WTC11 (cell line): ENCODE measurements around the gene SLC44A1. TPM values are rescaled to one million over a fixed set of nuclear protein-coding genes. Genes with fewer than 3 reads are reported as not detected.

Source experiments
- ATAC-seq: fragments of 200-7000 bp; cut with Tn5 transposase; 2 replicates; pipeline ENCODE4 v1.10.0; 2021; ENCODE audit warnings: mild to moderate bottlenecking, moderate library complexity
- CTCF ChIA-PET: fragments of 300-600 bp; sonication (Branson Sonifier 250); formaldehyde crosslinking; loops from one replicate; lab custom pipeline; 2021; ENCODE audit warnings: antibody characterized with exemption; lab: Charles Lee
- POLR2A ChIA-PET: fragments of 350-600 bp; sonication (Branson Sonifier 250); formaldehyde crosslinking; loops from one replicate; lab custom pipeline; 2021; ENCODE audit warnings: antibody characterized with exemption; lab: Charles Lee
- DNase-seq: peaks from one replicate; pipeline ENCODE4 v3.0.0; 2021; ENCODE audit warnings: low spot score
- H3K27ac Mint-ChIP-seq: 2 replicates; pipeline ENCODE4 v1.8.0; 2021; ENCODE audit warnings: mixed read lengths
- H3K27me3 Mint-ChIP-seq: 2 replicates; pipeline ENCODE4 v1.8.0; 2021; ENCODE audit warnings: low read depth, mild to moderate bottlenecking, moderate library complexity, mixed read lengths
- H3K36me3 Mint-ChIP-seq: 2 replicates; pipeline ENCODE4 v1.8.0; 2021; ENCODE audit warnings: mixed read lengths
- H3K4me1 Mint-ChIP-seq: 2 replicates; pipeline ENCODE4 v1.8.0; 2022; ENCODE audit warnings: mixed read lengths
- H3K4me3 Mint-ChIP-seq: 2 replicates; pipeline ENCODE4 v1.8.0; 2021; ENCODE audit warnings: mild to moderate bottlenecking, moderate library complexity, mixed read lengths
- H3K9me3 Mint-ChIP-seq: 2 replicates; pipeline ENCODE4 v1.8.0; 2021; ENCODE audit warnings: mixed read lengths
- ETV6 ChIP-seq: sonication (generic); formaldehyde crosslinking; IDR thresholded peaks from 2 replicates; pipeline ENCODE4 v1.8.1; 2022; ENCODE audit warnings: mild to moderate bottlenecking, missing genetic modification reagents
- GRHL2 ChIP-seq: fragments of 250-450 bp; sonication (Bioruptor Pico); IDR thresholded peaks from 2 replicates; pipeline ENCODE4 v1.8.0; 2022; ENCODE audit warnings: mild to moderate bottlenecking, moderate library complexity; ENCODE audit not compliant: insufficient replicate concordance, severe bottlenecking
- KAT7 ChIP-seq: sonication (generic); formaldehyde crosslinking; IDR thresholded peaks from 2 replicates; pipeline ENCODE4 v1.8.1; 2023; ENCODE audit warnings: missing genetic modification reagents, mild to moderate bottlenecking, borderline replicate concordance
- ZNF317 ChIP-seq: sonication (generic); formaldehyde crosslinking; IDR thresholded peaks from 2 replicates; pipeline ENCODE4 v1.8.1; 2023; ENCODE audit warnings: low read depth, mild to moderate bottlenecking, moderate library complexity, missing genetic modification reagents, borderline replicate concordance
- ZNF416 ChIP-seq: fragments of 250-450 bp; sonication (Bioruptor Pico); IDR thresholded peaks from 2 replicates; pipeline ENCODE4 v1.9.0; 2021; ENCODE audit warnings: mild to moderate bottlenecking, inconsistent platforms
- total RNA-seq: library from RNA; stranded (reverse); gene quantifications from 3 replicates; pipeline ENCODE4 v1.2.3, GENCODE V29; 2021
- TF ChIP-seq, protein P1 (sequence below): sonication (generic); formaldehyde crosslinking; IDR thresholded peaks from 2 replicates; pipeline ENCODE4 v1.8.0; 2022; ENCODE audit warnings: mild to moderate bottlenecking, missing genetic modification reagents
- TF ChIP-seq, protein P2 (sequence below): fragments of 200-600 bp; IDR thresholded peaks from 2 replicates; pipeline ENCODE4 v1.8.0; 2022; ENCODE audit warnings: antibody characterized with exemption
- TF ChIP-seq, protein P3 (sequence below): sonication (generic); formaldehyde crosslinking; IDR thresholded peaks from 2 replicates; pipeline ENCODE4 v1.8.1; 2022; ENCODE audit warnings: low read depth, mild to moderate bottlenecking, moderate library complexity, missing genetic modification reagents, borderline replicate concordance
- TF ChIP-seq, protein P4 (sequence below): fragments of 250-450 bp; sonication (Bioruptor Pico); IDR thresholded peaks from 2 replicates; pipeline ENCODE4 v1.9.0; 2021; ENCODE audit warnings: mild to moderate bottlenecking, borderline replicate concordance
- TF ChIP-seq, protein P5 (sequence below): sonication (generic); formaldehyde crosslinking; IDR thresholded peaks from 2 replicates; pipeline ENCODE4 v1.8.1; 2022; ENCODE audit warnings: mild to moderate bottlenecking, missing genetic modification reagents, moderate library complexity, borderline replicate concordance
- TF ChIP-seq, protein P6 (sequence below): sonication (generic); formaldehyde crosslinking; IDR thresholded peaks from 2 replicates; pipeline ENCODE4 v1.8.0; 2023; ENCODE audit warnings: missing genetic modification reagents, mild to moderate bottlenecking, borderline replicate concordance
- TF ChIP-seq, protein P7 (sequence below): sonication (generic); formaldehyde crosslinking; IDR thresholded peaks from 2 replicates; pipeline ENCODE4 v1.8.1; 2023; ENCODE audit warnings: mild to moderate bottlenecking, missing genetic modification reagents, moderate library complexity

The SLC44A1 gene
- total RNA-seq, 1 experiment from 2014 or later = 48.9 TPM

DNA sequence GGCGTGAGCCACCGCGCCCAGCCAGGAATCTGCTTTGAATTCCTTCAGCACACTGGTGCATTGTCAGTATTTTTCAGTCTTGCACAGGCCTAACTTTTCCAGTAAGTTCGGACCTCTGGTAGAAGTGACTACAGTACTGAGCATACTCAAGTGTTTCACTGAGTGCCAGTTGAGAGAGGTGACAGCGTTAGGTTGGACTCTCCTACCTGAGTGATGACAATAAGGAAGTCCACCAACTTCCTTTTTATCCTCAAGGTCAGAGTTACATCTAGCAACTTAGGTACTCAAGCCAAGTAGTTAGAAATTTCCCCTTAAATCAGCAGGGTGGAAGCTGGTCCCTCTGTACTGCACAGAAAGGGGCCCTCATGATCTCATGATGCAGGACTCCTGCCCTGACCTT lies 177.4 kb downstream of the SLC44A1 start:
- no peaks in the 10 kb centered on the region for H3K36me3 Mint-ChIP-seq
- H3K27me3 Mint-ChIP-seq = peaks cover 8% of the 10 kb centered on the region
- H3K9me3 Mint-ChIP-seq = no peaks in the 10 kb centered on the region; the same call in 1 of the 2 replicates
- ChIA-PET CTCF (interaction anchor here (0.6 kb wide), 1 partner anchor 92 kb away, joined by 3 read pairs; no protein-coding TSS in a partner anchor), POLR2A (no interaction called here)
- H3K4me3 Mint-ChIP-seq = no peak overlapping the region
- H3K4me1 Mint-ChIP-seq = no peaks in the 10 kb centered on the region
- DNase-seq (no peak), ATAC-seq (no peak)
- no peak for TF ChIP-seq ZNF416
- TF ChIP-seq ZNF317 = no peak
- no peak overlapping the region for H3K27ac Mint-ChIP-seq

DNA sequence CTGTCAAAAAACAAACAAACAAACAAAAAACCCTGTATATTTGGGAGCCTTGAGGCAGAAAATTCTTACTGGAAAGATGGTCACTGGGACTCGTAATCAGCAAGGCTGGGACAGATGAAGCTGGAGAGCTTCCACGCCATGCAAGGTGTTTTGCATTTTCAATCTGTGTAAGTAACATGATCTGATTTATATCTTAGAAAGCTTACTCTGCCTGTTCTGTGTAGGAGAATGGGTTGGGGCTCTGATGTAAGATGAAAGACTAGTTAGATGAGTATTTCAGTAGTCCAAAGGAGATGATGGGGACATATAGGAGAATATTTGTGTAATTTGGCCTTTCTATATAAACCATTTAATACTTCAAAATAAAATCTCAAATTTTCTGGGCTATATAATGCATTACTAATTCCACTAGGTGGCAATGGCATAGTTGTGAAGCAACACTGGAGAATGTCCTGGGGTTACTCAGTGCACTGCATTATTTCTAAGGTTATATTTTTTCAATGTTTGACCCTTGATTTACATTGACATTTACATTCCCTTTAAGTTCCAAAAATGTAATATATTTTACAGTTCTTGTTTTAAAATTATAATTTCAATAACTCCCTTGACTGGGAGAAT lies 181.5 kb downstream of the SLC44A1 start:
- TF ChIP-seq, protein P1, sequence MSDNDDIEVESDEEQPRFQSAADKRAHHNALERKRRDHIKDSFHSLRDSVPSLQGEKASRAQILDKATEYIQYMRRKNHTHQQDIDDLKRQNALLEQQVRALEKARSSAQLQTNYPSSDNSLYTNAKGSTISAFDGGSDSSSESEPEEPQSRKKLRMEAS (CRISPR knock-in tag) = no peak
- TF ChIP-seq, protein P2, sequence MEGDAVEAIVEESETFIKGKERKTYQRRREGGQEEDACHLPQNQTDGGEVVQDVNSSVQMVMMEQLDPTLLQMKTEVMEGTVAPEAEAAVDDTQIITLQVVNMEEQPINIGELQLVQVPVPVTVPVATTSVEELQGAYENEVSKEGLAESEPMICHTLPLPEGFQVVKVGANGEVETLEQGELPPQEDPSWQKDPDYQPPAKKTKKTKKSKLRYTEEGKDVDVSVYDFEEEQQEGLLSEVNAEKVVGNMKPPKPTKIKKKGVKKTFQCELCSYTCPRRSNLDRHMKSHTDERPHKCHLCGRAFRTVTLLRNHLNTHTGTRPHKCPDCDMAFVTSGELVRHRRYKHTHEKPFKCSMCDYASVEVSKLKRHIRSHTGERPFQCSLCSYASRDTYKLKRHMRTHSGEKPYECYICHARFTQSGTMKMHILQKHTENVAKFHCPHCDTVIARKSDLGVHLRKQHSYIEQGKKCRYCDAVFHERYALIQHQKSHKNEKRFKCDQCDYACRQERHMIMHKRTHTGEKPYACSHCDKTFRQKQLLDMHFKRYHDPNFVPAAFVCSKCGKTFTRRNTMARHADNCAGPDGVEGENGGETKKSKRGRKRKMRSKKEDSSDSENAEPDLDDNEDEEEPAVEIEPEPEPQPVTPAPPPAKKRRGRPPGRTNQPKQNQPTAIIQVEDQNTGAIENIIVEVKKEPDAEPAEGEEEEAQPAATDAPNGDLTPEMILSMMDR = peak; percentile 16; the same call in 1 of the 2 replicates
- no peaks in the 10 kb centered on the region for H3K4me1 Mint-ChIP-seq
- H3K36me3 Mint-ChIP-seq = no peaks in the 10 kb centered on the region
- no peak overlapping the region for H3K4me3 Mint-ChIP-seq
- no peak overlapping the region for H3K27ac Mint-ChIP-seq
- ATAC-seq (peak; percentile 53), DNase-seq (no peak)
- ChIA-PET CTCF (interaction anchor here (0.5 kb wide), 1 partner anchor 233 kb away, joined by 3 read pairs; no protein-coding TSS in a partner anchor), POLR2A (no interaction called here)
- H3K27me3 Mint-ChIP-seq = no peaks in the 10 kb centered on the region
- no peaks in the 10 kb centered on the region; the same call in 1 of the 2 replicates for H3K9me3 Mint-ChIP-seq

DNA sequence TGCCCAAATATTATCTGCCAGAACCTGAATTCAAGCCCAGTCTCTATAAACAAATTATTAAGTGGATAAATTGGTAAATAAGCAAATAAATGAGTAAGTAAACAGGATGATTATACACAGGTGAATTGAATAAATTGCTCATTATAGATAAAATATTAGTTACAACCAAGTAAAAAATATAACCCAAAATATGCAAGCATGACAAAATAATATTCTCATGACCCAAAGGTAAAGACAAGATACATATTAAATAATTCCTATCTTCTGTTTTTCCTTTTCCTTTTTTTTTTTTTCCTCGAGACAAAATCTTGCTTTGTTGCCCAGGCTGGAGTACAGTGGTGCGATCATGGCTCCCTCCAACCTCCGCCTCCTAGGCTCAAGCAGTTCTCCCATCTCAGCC lies 182.2 kb downstream of the SLC44A1 start:
- POLR2A ChIA-PET = no interaction called here
- Mint-ChIP-seq H3K27ac (no peak overlapping the region), H3K36me3 (no peaks in the 10 kb centered on the region)
- no peak for DNase-seq
- no peak for ATAC-seq
- TF ChIP-seq, protein P3, sequence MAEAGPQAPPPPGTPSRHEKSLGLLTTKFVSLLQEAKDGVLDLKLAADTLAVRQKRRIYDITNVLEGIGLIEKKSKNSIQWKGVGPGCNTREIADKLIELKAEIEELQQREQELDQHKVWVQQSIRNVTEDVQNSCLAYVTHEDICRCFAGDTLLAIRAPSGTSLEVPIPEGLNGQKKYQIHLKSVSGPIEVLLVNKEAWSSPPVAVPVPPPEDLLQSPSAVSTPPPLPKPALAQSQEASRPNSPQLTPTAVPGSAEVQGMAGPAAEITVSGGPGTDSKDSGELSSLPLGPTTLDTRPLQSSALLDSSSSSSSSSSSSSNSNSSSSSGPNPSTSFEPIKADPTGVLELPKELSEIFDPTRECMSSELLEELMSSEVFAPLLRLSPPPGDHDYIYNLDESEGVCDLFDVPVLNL (CRISPR knock-in tag) = no peak
- TF ChIP-seq ETV6 (CRISPR knock-in tag) (no peak), GRHL2 (CRISPR knock-in tag) (no peak), KAT7 (no peak)
- TF ChIP-seq, protein P4, sequence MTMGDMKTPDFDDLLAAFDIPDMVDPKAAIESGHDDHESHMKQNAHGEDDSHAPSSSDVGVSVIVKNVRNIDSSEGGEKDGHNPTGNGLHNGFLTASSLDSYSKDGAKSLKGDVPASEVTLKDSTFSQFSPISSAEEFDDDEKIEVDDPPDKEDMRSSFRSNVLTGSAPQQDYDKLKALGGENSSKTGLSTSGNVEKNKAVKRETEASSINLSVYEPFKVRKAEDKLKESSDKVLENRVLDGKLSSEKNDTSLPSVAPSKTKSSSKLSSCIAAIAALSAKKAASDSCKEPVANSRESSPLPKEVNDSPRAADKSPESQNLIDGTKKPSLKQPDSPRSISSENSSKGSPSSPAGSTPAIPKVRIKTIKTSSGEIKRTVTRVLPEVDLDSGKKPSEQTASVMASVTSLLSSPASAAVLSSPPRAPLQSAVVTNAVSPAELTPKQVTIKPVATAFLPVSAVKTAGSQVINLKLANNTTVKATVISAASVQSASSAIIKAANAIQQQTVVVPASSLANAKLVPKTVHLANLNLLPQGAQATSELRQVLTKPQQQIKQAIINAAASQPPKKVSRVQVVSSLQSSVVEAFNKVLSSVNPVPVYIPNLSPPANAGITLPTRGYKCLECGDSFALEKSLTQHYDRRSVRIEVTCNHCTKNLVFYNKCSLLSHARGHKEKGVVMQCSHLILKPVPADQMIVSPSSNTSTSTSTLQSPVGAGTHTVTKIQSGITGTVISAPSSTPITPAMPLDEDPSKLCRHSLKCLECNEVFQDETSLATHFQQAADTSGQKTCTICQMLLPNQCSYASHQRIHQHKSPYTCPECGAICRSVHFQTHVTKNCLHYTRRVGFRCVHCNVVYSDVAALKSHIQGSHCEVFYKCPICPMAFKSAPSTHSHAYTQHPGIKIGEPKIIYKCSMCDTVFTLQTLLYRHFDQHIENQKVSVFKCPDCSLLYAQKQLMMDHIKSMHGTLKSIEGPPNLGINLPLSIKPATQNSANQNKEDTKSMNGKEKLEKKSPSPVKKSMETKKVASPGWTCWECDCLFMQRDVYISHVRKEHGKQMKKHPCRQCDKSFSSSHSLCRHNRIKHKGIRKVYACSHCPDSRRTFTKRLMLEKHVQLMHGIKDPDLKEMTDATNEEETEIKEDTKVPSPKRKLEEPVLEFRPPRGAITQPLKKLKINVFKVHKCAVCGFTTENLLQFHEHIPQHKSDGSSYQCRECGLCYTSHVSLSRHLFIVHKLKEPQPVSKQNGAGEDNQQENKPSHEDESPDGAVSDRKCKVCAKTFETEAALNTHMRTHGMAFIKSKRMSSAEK (CRISPR knock-in tag) = no peak
- TF ChIP-seq, protein P5, sequence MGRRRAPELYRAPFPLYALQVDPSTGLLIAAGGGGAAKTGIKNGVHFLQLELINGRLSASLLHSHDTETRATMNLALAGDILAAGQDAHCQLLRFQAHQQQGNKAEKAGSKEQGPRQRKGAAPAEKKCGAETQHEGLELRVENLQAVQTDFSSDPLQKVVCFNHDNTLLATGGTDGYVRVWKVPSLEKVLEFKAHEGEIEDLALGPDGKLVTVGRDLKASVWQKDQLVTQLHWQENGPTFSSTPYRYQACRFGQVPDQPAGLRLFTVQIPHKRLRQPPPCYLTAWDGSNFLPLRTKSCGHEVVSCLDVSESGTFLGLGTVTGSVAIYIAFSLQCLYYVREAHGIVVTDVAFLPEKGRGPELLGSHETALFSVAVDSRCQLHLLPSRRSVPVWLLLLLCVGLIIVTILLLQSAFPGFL (CRISPR knock-in tag) = no peak
- TF ChIP-seq, protein P6, sequence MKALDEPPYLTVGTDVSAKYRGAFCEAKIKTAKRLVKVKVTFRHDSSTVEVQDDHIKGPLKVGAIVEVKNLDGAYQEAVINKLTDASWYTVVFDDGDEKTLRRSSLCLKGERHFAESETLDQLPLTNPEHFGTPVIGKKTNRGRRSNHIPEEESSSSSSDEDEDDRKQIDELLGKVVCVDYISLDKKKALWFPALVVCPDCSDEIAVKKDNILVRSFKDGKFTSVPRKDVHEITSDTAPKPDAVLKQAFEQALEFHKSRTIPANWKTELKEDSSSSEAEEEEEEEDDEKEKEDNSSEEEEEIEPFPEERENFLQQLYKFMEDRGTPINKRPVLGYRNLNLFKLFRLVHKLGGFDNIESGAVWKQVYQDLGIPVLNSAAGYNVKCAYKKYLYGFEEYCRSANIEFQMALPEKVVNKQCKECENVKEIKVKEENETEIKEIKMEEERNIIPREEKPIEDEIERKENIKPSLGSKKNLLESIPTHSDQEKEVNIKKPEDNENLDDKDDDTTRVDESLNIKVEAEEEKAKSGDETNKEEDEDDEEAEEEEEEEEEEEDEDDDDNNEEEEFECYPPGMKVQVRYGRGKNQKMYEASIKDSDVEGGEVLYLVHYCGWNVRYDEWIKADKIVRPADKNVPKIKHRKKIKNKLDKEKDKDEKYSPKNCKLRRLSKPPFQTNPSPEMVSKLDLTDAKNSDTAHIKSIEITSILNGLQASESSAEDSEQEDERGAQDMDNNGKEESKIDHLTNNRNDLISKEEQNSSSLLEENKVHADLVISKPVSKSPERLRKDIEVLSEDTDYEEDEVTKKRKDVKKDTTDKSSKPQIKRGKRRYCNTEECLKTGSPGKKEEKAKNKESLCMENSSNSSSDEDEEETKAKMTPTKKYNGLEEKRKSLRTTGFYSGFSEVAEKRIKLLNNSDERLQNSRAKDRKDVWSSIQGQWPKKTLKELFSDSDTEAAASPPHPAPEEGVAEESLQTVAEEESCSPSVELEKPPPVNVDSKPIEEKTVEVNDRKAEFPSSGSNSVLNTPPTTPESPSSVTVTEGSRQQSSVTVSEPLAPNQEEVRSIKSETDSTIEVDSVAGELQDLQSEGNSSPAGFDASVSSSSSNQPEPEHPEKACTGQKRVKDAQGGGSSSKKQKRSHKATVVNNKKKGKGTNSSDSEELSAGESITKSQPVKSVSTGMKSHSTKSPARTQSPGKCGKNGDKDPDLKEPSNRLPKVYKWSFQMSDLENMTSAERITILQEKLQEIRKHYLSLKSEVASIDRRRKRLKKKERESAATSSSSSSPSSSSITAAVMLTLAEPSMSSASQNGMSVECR (CRISPR knock-in tag) = no peak
- TF ChIP-seq, protein P7, sequence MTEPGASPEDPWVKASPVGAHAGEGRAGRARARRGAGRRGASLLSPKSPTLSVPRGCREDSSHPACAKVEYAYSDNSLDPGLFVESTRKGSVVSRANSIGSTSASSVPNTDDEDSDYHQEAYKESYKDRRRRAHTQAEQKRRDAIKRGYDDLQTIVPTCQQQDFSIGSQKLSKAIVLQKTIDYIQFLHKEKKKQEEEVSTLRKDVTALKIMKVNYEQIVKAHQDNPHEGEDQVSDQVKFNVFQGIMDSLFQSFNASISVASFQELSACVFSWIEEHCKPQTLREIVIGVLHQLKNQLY (CRISPR knock-in tag) = no peak
- TF ChIP-seq, all 79 proteins: peak for 0
- Mint-ChIP-seq H3K9me3 (no peaks in the 10 kb centered on the region; the same call in 1 of the 2 replicates), H3K4me1 (no peaks in the 10 kb centered on the region), H3K27me3 (no peaks in the 10 kb centered on the region), H3K4me3 (no peak overlapping the region)
- CTCF ChIA-PET = interaction anchor here (0.7 kb wide), 2 partner anchors 8 to 22 kb away, joined by 4 read pairs; no protein-coding TSS in a partner anchor
